Measurements from ENCODE around the gene EPDR1.

DNA sequence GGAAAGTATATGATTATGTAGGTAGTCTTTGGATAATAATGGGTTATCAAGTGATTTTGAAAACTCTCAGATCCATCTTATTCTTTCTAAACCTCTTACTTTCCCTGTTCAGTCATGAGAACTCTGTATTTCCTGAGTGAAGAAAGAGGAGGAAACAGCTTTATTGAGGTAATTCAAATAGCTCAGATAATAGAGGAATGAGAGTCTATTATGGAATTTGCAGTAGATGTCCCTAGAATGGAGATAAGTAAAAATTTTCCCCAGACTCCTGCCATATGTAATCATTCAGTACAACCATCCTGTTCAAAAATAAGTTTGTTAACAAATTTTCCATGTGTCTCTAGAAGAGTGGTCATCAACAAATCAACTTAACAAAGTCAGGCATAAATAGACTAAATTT lies 36.4 kb downstream of the EPDR1 start:
- TF ChIP-seq, protein P1, sequence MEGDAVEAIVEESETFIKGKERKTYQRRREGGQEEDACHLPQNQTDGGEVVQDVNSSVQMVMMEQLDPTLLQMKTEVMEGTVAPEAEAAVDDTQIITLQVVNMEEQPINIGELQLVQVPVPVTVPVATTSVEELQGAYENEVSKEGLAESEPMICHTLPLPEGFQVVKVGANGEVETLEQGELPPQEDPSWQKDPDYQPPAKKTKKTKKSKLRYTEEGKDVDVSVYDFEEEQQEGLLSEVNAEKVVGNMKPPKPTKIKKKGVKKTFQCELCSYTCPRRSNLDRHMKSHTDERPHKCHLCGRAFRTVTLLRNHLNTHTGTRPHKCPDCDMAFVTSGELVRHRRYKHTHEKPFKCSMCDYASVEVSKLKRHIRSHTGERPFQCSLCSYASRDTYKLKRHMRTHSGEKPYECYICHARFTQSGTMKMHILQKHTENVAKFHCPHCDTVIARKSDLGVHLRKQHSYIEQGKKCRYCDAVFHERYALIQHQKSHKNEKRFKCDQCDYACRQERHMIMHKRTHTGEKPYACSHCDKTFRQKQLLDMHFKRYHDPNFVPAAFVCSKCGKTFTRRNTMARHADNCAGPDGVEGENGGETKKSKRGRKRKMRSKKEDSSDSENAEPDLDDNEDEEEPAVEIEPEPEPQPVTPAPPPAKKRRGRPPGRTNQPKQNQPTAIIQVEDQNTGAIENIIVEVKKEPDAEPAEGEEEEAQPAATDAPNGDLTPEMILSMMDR (IDR thresholded peaks at IDR 0.05; ENCODE audit: low read depth, low read length, missing input control) = no peak
- TF ChIP-seq SP1 (IDR thresholded peaks at IDR 0.05) = no peak
- TF ChIP-seq, protein P2, sequence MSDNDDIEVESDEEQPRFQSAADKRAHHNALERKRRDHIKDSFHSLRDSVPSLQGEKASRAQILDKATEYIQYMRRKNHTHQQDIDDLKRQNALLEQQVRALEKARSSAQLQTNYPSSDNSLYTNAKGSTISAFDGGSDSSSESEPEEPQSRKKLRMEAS (IDR thresholded peaks at IDR 0.05) = no peak
- no peak for TF ChIP-seq TAF1 (conservative IDR thresholded peaks at IDR 0.05)
- no peak for TF ChIP-seq JUND (IDR thresholded peaks at IDR 0.05)
- TF ChIP-seq RAD21 (IDR thresholded peaks at IDR 0.05) = no peak
- no peak for TF ChIP-seq RXRA (IDR thresholded peaks at IDR 0.05)
- TF ChIP-seq, protein P3, sequence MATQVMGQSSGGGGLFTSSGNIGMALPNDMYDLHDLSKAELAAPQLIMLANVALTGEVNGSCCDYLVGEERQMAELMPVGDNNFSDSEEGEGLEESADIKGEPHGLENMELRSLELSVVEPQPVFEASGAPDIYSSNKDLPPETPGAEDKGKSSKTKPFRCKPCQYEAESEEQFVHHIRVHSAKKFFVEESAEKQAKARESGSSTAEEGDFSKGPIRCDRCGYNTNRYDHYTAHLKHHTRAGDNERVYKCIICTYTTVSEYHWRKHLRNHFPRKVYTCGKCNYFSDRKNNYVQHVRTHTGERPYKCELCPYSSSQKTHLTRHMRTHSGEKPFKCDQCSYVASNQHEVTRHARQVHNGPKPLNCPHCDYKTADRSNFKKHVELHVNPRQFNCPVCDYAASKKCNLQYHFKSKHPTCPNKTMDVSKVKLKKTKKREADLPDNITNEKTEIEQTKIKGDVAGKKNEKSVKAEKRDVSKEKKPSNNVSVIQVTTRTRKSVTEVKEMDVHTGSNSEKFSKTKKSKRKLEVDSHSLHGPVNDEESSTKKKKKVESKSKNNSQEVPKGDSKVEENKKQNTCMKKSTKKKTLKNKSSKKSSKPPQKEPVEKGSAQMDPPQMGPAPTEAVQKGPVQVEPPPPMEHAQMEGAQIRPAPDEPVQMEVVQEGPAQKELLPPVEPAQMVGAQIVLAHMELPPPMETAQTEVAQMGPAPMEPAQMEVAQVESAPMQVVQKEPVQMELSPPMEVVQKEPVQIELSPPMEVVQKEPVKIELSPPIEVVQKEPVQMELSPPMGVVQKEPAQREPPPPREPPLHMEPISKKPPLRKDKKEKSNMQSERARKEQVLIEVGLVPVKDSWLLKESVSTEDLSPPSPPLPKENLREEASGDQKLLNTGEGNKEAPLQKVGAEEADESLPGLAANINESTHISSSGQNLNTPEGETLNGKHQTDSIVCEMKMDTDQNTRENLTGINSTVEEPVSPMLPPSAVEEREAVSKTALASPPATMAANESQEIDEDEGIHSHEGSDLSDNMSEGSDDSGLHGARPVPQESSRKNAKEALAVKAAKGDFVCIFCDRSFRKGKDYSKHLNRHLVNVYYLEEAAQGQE (IDR thresholded peaks at IDR 0.05) = no peak
- no peak for TF ChIP-seq GABPA (IDR thresholded peaks at IDR 0.05 in 1 of 2, conservative IDR thresholded peaks at IDR 0.05 in 1 of 2)
- TF ChIP-seq EGR1 (IDR thresholded peaks at IDR 0.05; ENCODE audit: low read depth in 2 of 2) = no peak
- TF ChIP-seq, protein P4, sequence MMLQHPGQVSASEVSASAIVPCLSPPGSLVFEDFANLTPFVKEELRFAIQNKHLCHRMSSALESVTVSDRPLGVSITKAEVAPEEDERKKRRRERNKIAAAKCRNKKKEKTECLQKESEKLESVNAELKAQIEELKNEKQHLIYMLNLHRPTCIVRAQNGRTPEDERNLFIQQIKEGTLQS (IDR thresholded peaks at IDR 0.05) = no peak
